MCF 10A (cell line): Measurements from ENCODE around the gene DCTPP1. TPM values are rescaled to one million over a fixed set of nuclear protein-coding genes. Genes with fewer than 3 reads are reported as not detected.

ENCODE experiments used
- BruUV-seq: library from RNA; stranded (reverse); fragments of 400-500 nt; replicated peaks from 2 replicates; lab custom pipeline; 2021; lab: Mats Ljungman, UMichigan
- CTCF ChIA-PET: fragments of 300-600 bp; sonication (Branson Sonifier 250); formaldehyde crosslinking; extraction: SDS; loops from one replicate; lab custom pipeline; 2021; ENCODE audit warnings: antibody characterized with exemption, inconsistent platforms; lab: Yijun Ruan, JAX
- POLR2A ChIA-PET: fragments of 300-600, 350-650 bp; sonication (Branson Sonifier 250); formaldehyde crosslinking; extraction: SDS; loops from one replicate; lab custom pipeline; 2020; ENCODE audit warnings: antibody characterized with exemption, inconsistent platforms; lab: Yijun Ruan, JAX
- DNase-seq: peaks from one replicate; pipeline ENCODE4 v3.0.0-alpha.2; 2018; ENCODE audit not compliant: unreplicated experiment
- H3K27ac Mint-ChIP-seq: one replicate; pipeline ENCODE4 v1.8.0; 2022; ENCODE audit warnings: mild to moderate bottlenecking, low read depth, mixed read lengths; ENCODE audit not compliant: unreplicated experiment
- H3K27me3 Mint-ChIP-seq: one replicate; pipeline ENCODE4 v1.8.0; 2022; ENCODE audit warnings: mixed read lengths; ENCODE audit not compliant: insufficient read depth, unreplicated experiment
- H3K36me3 Mint-ChIP-seq: one replicate; pipeline ENCODE4 v1.8.0; 2022; ENCODE audit warnings: mild to moderate bottlenecking, moderate library complexity, mixed read lengths; ENCODE audit not compliant: insufficient read depth, unreplicated experiment
- H3K4me1 Mint-ChIP-seq: one replicate; pipeline ENCODE4 v1.8.0; 2022; ENCODE audit warnings: mixed read lengths; ENCODE audit not compliant: insufficient read depth, unreplicated experiment
- H3K4me3 Mint-ChIP-seq: one replicate; pipeline ENCODE4 v1.8.0; 2022; ENCODE audit warnings: mild to moderate bottlenecking, moderate library complexity, mixed read lengths; ENCODE audit not compliant: unreplicated experiment
- H3K9me3 Mint-ChIP-seq: one replicate; pipeline ENCODE4 v1.8.0; 2022; ENCODE audit warnings: mixed read lengths; ENCODE audit not compliant: unreplicated experiment
- intact Hi-C: fragments of 100-400 bp; cut with micrococcal nuclease; formaldehyde crosslinking; loops from 2 replicates; pipeline ENCODE4 v1.14.1; 2022
- total RNA-seq: library from RNA; stranded (reverse); gene quantifications from 2 replicates; pipeline ENCODE4 v1.2.3, GENCODE V29; 2022
- TF ChIP-seq, protein P1 (sequence below): fragments of 200-600 bp; IDR thresholded peaks from one replicate; pipeline ENCODE4 v1.8.0; 2022; ENCODE audit warnings: antibody characterized with exemption, mild to moderate bottlenecking; ENCODE audit not compliant: unreplicated experiment

The DCTPP1 gene
- total RNA-seq, 1 experiment from 2014 or later, result 42.4 TPM

DNA sequence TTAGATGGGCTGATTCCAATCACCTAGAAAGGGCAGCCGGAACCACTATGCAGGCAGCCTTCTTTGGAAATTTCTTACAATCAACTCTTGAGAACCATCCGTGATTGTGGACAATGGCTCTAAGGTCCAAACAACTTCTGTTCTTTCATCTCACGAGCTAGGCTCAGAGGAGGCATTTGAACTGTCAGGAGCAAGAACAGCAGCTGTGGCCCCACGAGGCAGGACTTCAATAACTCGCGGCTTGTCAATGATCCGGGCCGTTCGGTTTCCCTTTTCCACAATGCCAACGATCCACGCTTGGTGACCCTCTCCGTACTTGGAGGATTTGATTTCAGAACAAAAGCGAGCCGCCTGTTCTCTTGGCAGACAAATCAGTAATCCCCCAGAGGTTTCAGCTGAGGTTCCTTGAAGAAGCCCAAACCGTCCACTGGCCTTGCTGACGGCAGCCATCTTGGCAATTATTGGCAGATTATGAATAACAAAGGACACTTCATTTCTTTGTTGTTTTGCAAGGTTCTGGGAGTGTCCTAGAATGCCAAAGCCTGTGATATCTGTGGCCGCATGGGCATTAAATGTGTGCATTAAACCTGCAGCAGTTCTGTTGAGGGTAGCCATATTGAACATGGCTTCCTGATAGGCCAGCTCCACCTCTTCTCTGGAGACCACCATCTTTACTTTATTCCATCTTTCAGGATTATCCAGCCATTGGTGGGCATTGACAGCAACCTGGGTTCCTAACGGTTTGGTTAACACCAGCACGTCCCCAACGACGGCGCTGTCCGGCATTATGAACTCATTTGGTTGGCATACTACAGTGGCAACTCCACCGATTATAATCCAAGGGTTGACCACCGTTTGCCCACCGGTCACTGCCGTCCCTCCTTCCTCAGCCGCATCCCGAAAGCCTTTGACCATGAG is 14.7 kb upstream of the DCTPP1 start:
- intact Hi-C loops, result no loop called here
- Mint-ChIP-seq H3K27me3 (no peaks in the 10 kb centered on the region), H3K4me1 (peaks cover 17% of the 10 kb centered on the region), H3K36me3 (peaks cover 42% of the 10 kb centered on the region), H3K4me3 (peak overlapping the region; percentile 80), H3K9me3 (peaks cover 7% of the 10 kb centered on the region), H3K27ac (peak overlapping the region; percentile 90)
- TF ChIP-seq, protein P1, sequence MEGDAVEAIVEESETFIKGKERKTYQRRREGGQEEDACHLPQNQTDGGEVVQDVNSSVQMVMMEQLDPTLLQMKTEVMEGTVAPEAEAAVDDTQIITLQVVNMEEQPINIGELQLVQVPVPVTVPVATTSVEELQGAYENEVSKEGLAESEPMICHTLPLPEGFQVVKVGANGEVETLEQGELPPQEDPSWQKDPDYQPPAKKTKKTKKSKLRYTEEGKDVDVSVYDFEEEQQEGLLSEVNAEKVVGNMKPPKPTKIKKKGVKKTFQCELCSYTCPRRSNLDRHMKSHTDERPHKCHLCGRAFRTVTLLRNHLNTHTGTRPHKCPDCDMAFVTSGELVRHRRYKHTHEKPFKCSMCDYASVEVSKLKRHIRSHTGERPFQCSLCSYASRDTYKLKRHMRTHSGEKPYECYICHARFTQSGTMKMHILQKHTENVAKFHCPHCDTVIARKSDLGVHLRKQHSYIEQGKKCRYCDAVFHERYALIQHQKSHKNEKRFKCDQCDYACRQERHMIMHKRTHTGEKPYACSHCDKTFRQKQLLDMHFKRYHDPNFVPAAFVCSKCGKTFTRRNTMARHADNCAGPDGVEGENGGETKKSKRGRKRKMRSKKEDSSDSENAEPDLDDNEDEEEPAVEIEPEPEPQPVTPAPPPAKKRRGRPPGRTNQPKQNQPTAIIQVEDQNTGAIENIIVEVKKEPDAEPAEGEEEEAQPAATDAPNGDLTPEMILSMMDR, result no peak
- DNase-seq, result no peak
- TSS peak; percentile 63 for BruUV-seq
- POLR2A ChIA-PET, result interaction anchor here (0.6 to 3.9 kb wide), 16 partner anchors 15 to 255 kb away, joined by 3 to 18 read pairs (median 4); partner anchors contain the start of genes DCTPP1, SRCAP, ZNF689 and ZNF747
- CTCF ChIA-PET, result interaction anchor here (0.6 to 2.2 kb wide), 6 partner anchors 9 to 184 kb away, joined by 3 to 9 read pairs (median 4); partner anchors contain the start of gene ZNF747

DNA sequence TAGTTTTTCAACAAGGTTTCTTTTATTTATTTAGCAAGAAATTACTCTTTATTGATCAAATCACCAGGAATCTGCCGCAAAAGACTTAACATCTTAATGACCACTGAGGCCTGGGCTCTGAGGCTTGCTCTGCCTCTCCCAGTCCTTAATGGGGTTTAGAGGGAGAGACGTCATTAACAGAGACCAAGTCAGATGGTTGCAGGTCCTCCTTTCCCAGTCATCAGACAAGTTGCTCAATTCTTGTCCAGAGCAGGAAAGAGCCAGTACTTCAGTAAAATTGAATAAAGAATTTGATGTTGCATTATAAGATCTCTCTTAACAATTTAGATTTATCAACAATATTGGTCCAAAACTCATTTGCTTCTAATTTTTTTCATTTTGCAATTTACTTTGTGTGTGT is 13.8 kb upstream of the DCTPP1 start:
- ChIA-PET POLR2A (interaction anchor here (0.6 to 3.9 kb wide), 4 partner anchors 14 to 91 kb away, joined by 3 to 18 read pairs (median 8); partner anchors contain the start of genes DCTPP1 and ZNF747), CTCF (interaction anchor here (1.7 to 2.2 kb wide), 2 partner anchors 92 to 185 kb away, joined by 9 read pairs; partner anchors contain the start of gene ZNF747)
- Mint-ChIP-seq H3K9me3 (peaks cover 7% of the 10 kb centered on the region), H3K36me3 (peaks cover 42% of the 10 kb centered on the region), H3K4me3 (peak overlapping the region; percentile 80), H3K27me3 (no peaks in the 10 kb centered on the region), H3K4me1 (peaks cover 17% of the 10 kb centered on the region), H3K27ac (no peak overlapping the region)
- intact Hi-C loops, result no loop called here
- no peak for DNase-seq
- TF ChIP-seq, protein P1, result no peak
- no TSS peak for BruUV-seq

DNA sequence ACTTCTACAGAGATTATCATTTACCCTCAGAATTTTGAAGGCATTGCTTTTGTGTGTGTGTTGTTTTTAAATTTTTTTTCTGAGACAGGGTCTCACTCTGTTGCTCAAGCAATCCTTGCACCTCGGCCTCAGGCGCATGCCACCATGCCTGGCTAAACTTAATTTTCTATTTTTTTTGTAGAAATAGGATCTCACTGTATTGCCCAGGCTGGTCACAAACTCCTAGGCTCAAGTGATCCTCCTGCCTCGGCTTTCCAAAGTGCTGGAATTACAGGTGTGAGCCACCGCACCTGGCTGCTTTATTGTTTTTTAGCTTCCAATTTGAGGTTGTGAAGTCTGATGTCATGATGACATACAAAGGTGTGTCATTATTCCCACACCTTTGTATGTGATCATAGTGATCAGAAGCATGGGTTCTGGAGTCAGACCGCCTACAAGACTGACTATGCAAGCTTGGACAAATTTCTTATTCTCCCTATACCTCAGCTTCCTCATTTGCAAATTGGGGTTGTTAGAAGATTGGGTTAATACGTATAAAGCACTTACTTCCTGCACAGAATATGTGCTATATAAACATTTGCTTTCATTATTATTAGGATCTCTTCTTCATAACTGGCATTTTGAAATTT is 10.0 kb upstream of the DCTPP1 start:
- Mint-ChIP-seq H3K27ac (no peak overlapping the region), H3K27me3 (no peaks in the 10 kb centered on the region), H3K9me3 (no peaks in the 10 kb centered on the region), H3K4me1 (peaks cover 9% of the 10 kb centered on the region), H3K4me3 (no peak overlapping the region), H3K36me3 (peaks cover 30% of the 10 kb centered on the region)
- no TSS peak for BruUV-seq
- no peak for DNase-seq
- ChIA-PET CTCF (interaction anchor here (0.6 to 1.7 kb wide), 5 partner anchors 10 to 112 kb away, joined by 3 to 5 read pairs (median 3); partner anchors contain the start of gene DCTPP1), POLR2A (interaction anchor here (0.9 to 1.2 kb wide), 2 partner anchors 9 to 125 kb away, joined by 3 read pairs; no protein-coding TSS in a partner anchor)
- TF ChIP-seq, protein P1, result no peak
- intact Hi-C loops, result no loop called here
